ENCODE measurements around the gene AQR.
"Not testable (repeated sequence)": the region's sequence is repeated elsewhere in the genome, so short reads cannot be mapped to it uniquely, and the experiment has no call there.

DNA sequence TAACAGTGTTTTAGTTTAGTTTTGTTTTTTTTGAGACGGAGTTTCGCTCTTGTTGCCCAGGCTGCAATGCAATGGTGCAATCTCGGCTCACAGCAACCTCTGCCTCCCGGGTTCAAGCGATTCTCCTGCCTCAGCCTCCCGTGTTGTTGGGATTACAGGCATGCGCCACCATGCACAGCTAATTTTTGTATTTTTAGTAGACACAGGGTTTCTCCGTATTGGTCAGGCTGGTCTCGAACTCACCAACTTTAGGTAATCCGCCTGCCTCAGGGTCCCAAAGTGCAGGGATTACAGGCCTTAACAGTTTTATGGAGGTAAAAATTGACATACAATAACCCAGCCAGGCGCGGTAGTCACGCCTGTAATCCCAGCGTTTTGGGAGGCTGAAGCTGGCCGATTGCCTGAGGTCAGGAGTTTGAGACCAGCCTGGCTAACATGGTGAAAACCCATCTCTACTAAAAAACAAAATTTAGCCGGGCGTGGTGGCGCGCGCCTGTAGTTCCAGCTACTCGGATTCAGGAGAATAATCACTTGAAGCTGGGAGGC is 629 bp upstream of the AQR start:
- TF ChIP-seq FOXM1 (IDR thresholded peaks at IDR 0.05; ENCODE audit: borderline replicate concordance); SP1 (IDR thresholded peaks at IDR 0.05): not testable (repeated sequence)
- TF ChIP-seq, protein P1, sequence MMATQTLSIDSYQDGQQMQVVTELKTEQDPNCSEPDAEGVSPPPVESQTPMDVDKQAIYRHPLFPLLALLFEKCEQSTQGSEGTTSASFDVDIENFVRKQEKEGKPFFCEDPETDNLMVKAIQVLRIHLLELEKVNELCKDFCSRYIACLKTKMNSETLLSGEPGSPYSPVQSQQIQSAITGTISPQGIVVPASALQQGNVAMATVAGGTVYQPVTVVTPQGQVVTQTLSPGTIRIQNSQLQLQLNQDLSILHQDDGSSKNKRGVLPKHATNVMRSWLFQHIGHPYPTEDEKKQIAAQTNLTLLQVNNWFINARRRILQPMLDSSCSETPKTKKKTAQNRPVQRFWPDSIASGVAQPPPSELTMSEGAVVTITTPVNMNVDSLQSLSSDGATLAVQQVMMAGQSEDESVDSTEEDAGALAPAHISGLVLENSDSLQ (IDR thresholded peaks at IDR 0.05): not testable (repeated sequence)
